H9 (cell line): ENCODE data around the gene DSE. TPM values are rescaled to one million over a fixed set of nuclear protein-coding genes. Genes with fewer than 3 reads are reported as not detected.

ENCODE experiments used
- DNase-seq: peaks from one replicate; pipeline ENCODE4 v3.0.0-alpha.2; 2017
- H2AFZ ChIP-seq: one replicate; pipeline ENCODE4 v1.6.1; 2013; ENCODE audit warnings: mild to moderate bottlenecking, low read length, control low read depth, moderate library complexity
- H2AK5ac ChIP-seq: 2 replicates; pipeline ENCODE4 v1.6.1; 2013; ENCODE audit warnings: low read length, control low read depth, mixed read lengths; ENCODE audit not compliant: insufficient read length
- H2BK120ac ChIP-seq: one replicate; pipeline ENCODE4 v1.6.1; 2013; ENCODE audit warnings: low read depth, mild to moderate bottlenecking, low read length, control low read depth, inconsistent platforms; ENCODE audit not compliant: poor library complexity, severe bottlenecking
- H2BK12ac ChIP-seq: 2 replicates; pipeline ENCODE4 v1.6.1; 2013; ENCODE audit warnings: low read length, control low read depth, mixed read lengths, low read depth; ENCODE audit not compliant: insufficient read length
- H2BK15ac ChIP-seq: 2 replicates; pipeline ENCODE4 v1.6.1; 2013; ENCODE audit warnings: low read depth, low read length, control low read depth
- H2BK20ac ChIP-seq: one replicate; pipeline ENCODE4 v1.6.1; 2013; ENCODE audit warnings: low read depth, mild to moderate bottlenecking, low read length, control low read depth, inconsistent platforms; ENCODE audit not compliant: poor library complexity, severe bottlenecking
- H2BK5ac ChIP-seq: 2 replicates; pipeline ENCODE4 v1.6.1; 2013; ENCODE audit warnings: low read length, control low read depth, mixed read lengths; ENCODE audit not compliant: insufficient read length
- H3K14ac ChIP-seq: 2 replicates; pipeline ENCODE4 v1.6.1; 2013; ENCODE audit warnings: low read length, control low read depth; ENCODE audit not compliant: insufficient read depth
- H3K18ac ChIP-seq: 2 replicates; pipeline ENCODE4 v1.6.1; 2013; ENCODE audit warnings: low read depth, mild to moderate bottlenecking, mixed read lengths, low read length, control low read depth; ENCODE audit not compliant: insufficient read length
- H3K23ac ChIP-seq: 2 replicates; pipeline ENCODE4 v1.6.1; 2013; ENCODE audit warnings: low read length, control low read depth, mixed read lengths, low read depth; ENCODE audit not compliant: insufficient read length
- H3K23me2 ChIP-seq: 2 replicates; pipeline ENCODE4 v1.6.1; 2013; ENCODE audit warnings: low read depth, mild to moderate bottlenecking, mixed read lengths, low read length, control low read depth; ENCODE audit not compliant: insufficient read length, poor library complexity, severe bottlenecking
- H3K27ac ChIP-seq: 2 replicates; pipeline ENCODE4 v1.5.1; 2013; ENCODE audit warnings: low read length, control low read depth, mixed read lengths, low read depth; ENCODE audit not compliant: insufficient read length
- H3K27me3 ChIP-seq: 2 replicates; pipeline ENCODE4 v1.6.1; 2013; ENCODE audit warnings: low read length, control low read depth, inconsistent platforms; ENCODE audit not compliant: insufficient read depth
- H3K4ac ChIP-seq: 2 replicates; pipeline ENCODE4 v1.6.1; 2013; ENCODE audit warnings: low read depth, mild to moderate bottlenecking, control low read depth, inconsistent platforms, low read length, moderate library complexity
- H3K4me1 ChIP-seq: 2 replicates; pipeline ENCODE4 v1.6.1; 2013; ENCODE audit warnings: low read length, control low read depth, inconsistent platforms; ENCODE audit not compliant: insufficient read depth
- H3K4me2 ChIP-seq: 2 replicates; pipeline ENCODE4 v1.6.1; 2013; ENCODE audit warnings: low read length, control low read depth, mixed read lengths; ENCODE audit not compliant: insufficient read length, insufficient read depth
- H3K56ac ChIP-seq: 2 replicates; pipeline ENCODE4 v1.6.1; 2013; ENCODE audit warnings: low read depth, mild to moderate bottlenecking, mixed read lengths, low read length, control low read depth; ENCODE audit not compliant: insufficient read length
- H3K79me1 ChIP-seq: 2 replicates; pipeline ENCODE4 v1.6.1; 2013; ENCODE audit warnings: low read depth, mild to moderate bottlenecking, moderate library complexity, low read length, control low read depth, inconsistent platforms; ENCODE audit not compliant: insufficient read depth, poor library complexity, severe bottlenecking
- H3K79me2 ChIP-seq: 2 replicates; pipeline ENCODE4 v1.6.1; 2013; ENCODE audit warnings: low read length, control low read depth, inconsistent platforms; ENCODE audit not compliant: insufficient read depth
- H3K9ac ChIP-seq: 2 replicates; pipeline ENCODE4 v1.6.1; 2013; ENCODE audit warnings: low read length, control low read depth, mixed read lengths; ENCODE audit not compliant: insufficient read length; ENCODE audit errors: extremely low read depth
- H3K9me3 ChIP-seq: one replicate; pipeline ENCODE4 v1.6.1; 2013; ENCODE audit warnings: low read depth, low read length, inconsistent platforms; ENCODE audit not compliant: control insufficient read depth
- H3T11ph ChIP-seq: one replicate; pipeline ENCODE4 v1.6.1; 2013; ENCODE audit warnings: mild to moderate bottlenecking, low read length, control low read depth, inconsistent platforms
- H4K20me1 ChIP-seq: one replicate; pipeline ENCODE4 v1.6.1; 2013; ENCODE audit not compliant: control insufficient read depth, insufficient read length, insufficient read depth
- H4K5ac ChIP-seq: 2 replicates; pipeline ENCODE4 v1.6.1; 2013; ENCODE audit warnings: low read depth, mild to moderate bottlenecking, mixed read lengths, low read length, control low read depth; ENCODE audit not compliant: insufficient read length
- H4K8ac ChIP-seq: replicated peaks from 2 replicates; pipeline ENCODE4 v1.6.1; 2013; ENCODE audit warnings: low read length, control low read depth, mixed read lengths, low read depth; ENCODE audit not compliant: insufficient read length
- H4K91ac ChIP-seq: 2 replicates; pipeline ENCODE4 v1.6.1; 2013; ENCODE audit warnings: low read depth, mild to moderate bottlenecking, moderate library complexity, mixed read lengths, low read length, control low read depth; ENCODE audit not compliant: insufficient read length
- H3K27ac Mint-ChIP-seq, 3 experiments: 2 replicates in 2 of 3; 3 replicates in 1 of 3; pipeline ENCODE4 v1.8.0; 2020 to 2021; ENCODE audit warnings: mixed read lengths in 3 of 3, mild to moderate bottlenecking in 1 of 3, moderate library complexity in 1 of 3
- H3K27me3 Mint-ChIP-seq: 2 replicates; pipeline ENCODE4 v1.8.0; 2021; ENCODE audit warnings: low read depth, mild to moderate bottlenecking, moderate library complexity, mixed read lengths
- H3K36me3 Mint-ChIP-seq, 3 experiments: 2 replicates in 2 of 3; 3 replicates in 1 of 3; pipeline ENCODE4 v1.8.0; 2020 to 2021; ENCODE audit warnings: low read depth in 3 of 3, mixed read lengths in 3 of 3; ENCODE audit not compliant: insufficient read depth in 1 of 3
- H3K4me1 Mint-ChIP-seq, 2 experiments: 2 replicates each; pipeline ENCODE4 v1.8.0; 2020; ENCODE audit warnings: mixed read lengths in 2 of 2
- H3K4me3 Mint-ChIP-seq, 2 experiments: 2 replicates in 1 of 2; 3 replicates in 1 of 2; pipeline ENCODE4 v1.8.0; 2020 to 2021; ENCODE audit warnings: mild to moderate bottlenecking in 2 of 2, mixed read lengths in 2 of 2, moderate library complexity in 1 of 2
- H3K9me3 Mint-ChIP-seq, 2 experiments: 2 replicates in 1 of 2; 3 replicates in 1 of 2; pipeline ENCODE4 v1.8.0; 2020; ENCODE audit warnings: mild to moderate bottlenecking in 2 of 2, mixed read lengths in 2 of 2, moderate library complexity in 1 of 2
- CTCF ChIP-seq: fragments of 200-600 bp; sonication (generic); conservative IDR thresholded peaks from 3 replicates; pipeline ENCODE4 v1.8.0; 2021; ENCODE audit warnings: antibody characterized with exemption, mild to moderate bottlenecking
- WGBS: extraction: QIAGEN DNeasy Blood & Tissue Kit; methylation state at CpG from one replicate; pipeline ENCODE4 v1.1.7; 2013; ENCODE audit warnings: missing lambda C conversion rate, low lambda C conversion rate, mixed read lengths; ENCODE audit not compliant: insufficient read length; ENCODE audit errors: extremely low coverage; 5-methylcytosine and 5-hydroxymethylcytosine counted together
- total RNA-seq: library from RNA; stranded (reverse); gene quantifications from 2 replicates; pipeline ENCODE4 v1.2.1, GENCODE V29; 2021

The DSE gene
- total RNA-seq, 1 experiment from 2014 or later = 45.6 TPM

DNA sequence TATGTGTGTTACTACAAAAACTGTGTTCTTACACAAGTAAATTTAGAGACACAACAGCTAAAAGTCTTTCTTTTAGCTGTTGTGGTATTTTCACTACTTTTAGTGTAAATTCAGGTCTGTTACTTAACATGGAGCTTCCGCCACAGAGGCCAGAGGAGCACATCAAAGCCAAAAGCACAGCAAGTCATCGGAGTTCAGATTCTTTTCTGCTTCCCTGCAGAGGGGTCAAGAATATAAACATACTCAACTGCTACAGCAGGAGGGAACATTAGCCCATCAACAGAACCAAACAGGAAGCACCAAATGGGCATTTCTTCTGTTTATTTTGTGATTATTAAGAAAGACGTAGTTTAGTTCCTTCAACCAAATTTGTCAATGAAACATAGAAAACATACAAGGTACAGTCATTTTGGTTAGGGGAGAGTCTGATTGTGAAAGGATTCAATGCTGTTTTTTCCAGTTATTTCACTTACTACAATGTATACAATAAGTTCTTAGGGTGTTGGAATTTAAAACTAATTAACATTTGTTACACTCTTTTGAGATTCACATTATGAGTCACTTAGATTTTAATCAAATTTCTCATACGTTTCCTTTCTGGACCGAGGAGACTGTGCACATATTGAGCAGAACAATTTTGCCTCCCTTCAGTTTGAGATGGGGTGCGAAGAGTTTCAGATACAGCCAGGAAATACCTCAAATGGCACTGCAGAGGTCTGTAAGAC lies 42.8 kb upstream of the DSE start:
- Histone ChIP-seq H3K4me2 (peak overlapping the region; percentile 31), H3T11ph (no peak overlapping the region), H3K9ac (no peak overlapping the region), H3K23ac (no peak overlapping the region), H2BK15ac (no peak overlapping the region), H2BK12ac (no peak overlapping the region), H3K79me1 (no peaks in the 10 kb centered on the region), H4K5ac (no peak overlapping the region), H4K20me1 (no peaks in the 10 kb centered on the region), H3K4ac (no peak overlapping the region), H2BK5ac (no peak overlapping the region), H4K91ac (no peak overlapping the region), H2BK20ac (no peak overlapping the region), H2AK5ac (no peak overlapping the region), H3K79me2 (no peaks in the 10 kb centered on the region), H3K4me1 (peaks cover 16% of the 10 kb centered on the region; the same call in 1 of the 2 replicates), H3K27ac (peak overlapping the region; percentile 69), H3K23me2 (no peaks in the 10 kb centered on the region), H2AFZ (no peak overlapping the region), H3K14ac (no peak overlapping the region), H3K27me3 (no peaks in the 10 kb centered on the region), H3K18ac (no peak overlapping the region), H2BK120ac (no peak overlapping the region), H3K9me3 (no peaks in the 10 kb centered on the region), H3K56ac (no peak overlapping the region), H4K8ac (no peak overlapping the region)
- no peak for TF ChIP-seq CTCF
- DNase-seq = no peak
- Mint-ChIP-seq H3K4me3 (peak overlapping the region in 1 of 2 experiments; percentile 30; a peak in 4 of 5 replicates), H3K4me1 (peaks cover 54 to 59% of the 10 kb centered on the region in 2 experiments), H3K9me3 (peaks cover under 1% of the 10 kb centered on the region in 2 experiments; a peak in 4 of 5 replicates), H3K36me3 (peaks cover 0 to 5% (median 5%) of the 10 kb centered on the region in 3 experiments; a peak in 4 of 7 replicates), H3K27ac (peak overlapping the region; percentile 63 to 98 (median 69)), H3K27me3 (no peaks in the 10 kb centered on the region)
- WGBS = no CpG with 5 or more reads among the region's 6 CpGs
